Kidney (tissue), 14 donors: ENCODE measurements around the gene EFCAB6. TPM values are rescaled to one million over a fixed set of nuclear protein-coding genes. Genes with fewer than 3 reads are reported as not detected.
A peak's percentile ranks its signal among the peaks of the same experiment; 100 is the strongest.

Experiments
- DNase-seq, 5 donors: peaks; one replicate each; pipeline ENCODE4 v3.0.0-alpha.2; 2013 to 2020
- FAIRE-seq: peaks from 2 replicates; lab custom pipeline; 2012; peaks lifted over from hg19 to GRCh38; lab: Jason Lieb, UNC
- H3K27ac ChIP-seq, 2 donors: one replicate each; pipeline ENCODE4 v1.7.0; 2013; ENCODE audit warnings: low read depth in 2 of 2, low read length in 2 of 2, inconsistent platforms in 1 of 2
- H3K27me3 ChIP-seq: one replicate; pipeline ENCODE4 v1.7.1; 2013; ENCODE audit warnings: low read length, inconsistent platforms; ENCODE audit not compliant: control insufficient read depth, insufficient read depth
- H3K36me3 ChIP-seq, 3 donors: one replicate each; pipeline versions ENCODE4 v1.7.0 to v1.7.1; 2013; ENCODE audit warnings: low read length in 3 of 3, control low read depth in 1 of 3, inconsistent platforms in 1 of 3; ENCODE audit not compliant: insufficient read depth in 3 of 3, control insufficient read depth in 2 of 3
- H3K4me1 ChIP-seq, 3 donors: one replicate each; pipeline versions ENCODE4 v1.7.0 to v1.7.1; 2013; ENCODE audit warnings: low read length in 3 of 3, inconsistent platforms in 1 of 3, low read depth in 1 of 3; ENCODE audit not compliant: control insufficient read depth in 2 of 3, insufficient read depth in 2 of 3
- H3K4me3 ChIP-seq, 3 donors: one replicate each; pipeline versions ENCODE4 v1.7.0 to v1.8.1; 2013; ENCODE audit warnings: low read length in 3 of 3, control low read depth in 1 of 3, inconsistent platforms in 1 of 3
- H3K9ac ChIP-seq, 3 donors: one replicate each; pipeline versions ENCODE4 v1.7.0 to v1.7.1; 2013; ENCODE audit warnings: low read length in 3 of 3, control low read depth in 1 of 3, inconsistent platforms in 1 of 3
- H3K9me3 ChIP-seq, 3 donors: one replicate each; pipeline versions ENCODE4 v1.7.0 to v1.7.1; 2013; ENCODE audit warnings: low read length in 3 of 3, control low read depth in 1 of 3, inconsistent platforms in 1 of 3; ENCODE audit not compliant: control insufficient read depth in 2 of 3, insufficient read depth in 1 of 3
- CTCF ChIP-seq: IDR thresholded peaks from 3 replicates; pipeline ENCODE4 v1.5.1; 2012; ENCODE audit warnings: mild to moderate bottlenecking, moderate library complexity, borderline replicate concordance; ENCODE audit not compliant: insufficient read depth; ENCODE audit errors: extremely low read depth
- intact Hi-C: fragments of 100-400 bp; cut with DNase I; formaldehyde crosslinking; loops from one replicate; pipeline ENCODE4 v1.11.1; 2022
- polyA plus RNA-seq: library from polyadenylated mRNA; stranded (reverse); fragments of 350-450 nt; fragmentation: Illumina TruSeq; extraction: RNeasy Lipid Tissue Mini Kit (QIAGEN cat#74804); gene quantifications from one replicate; pipeline ENCODE4 v1.2.3, GENCODE V29; 2014; ENCODE audit warnings: low read depth, low replicate concordance; ENCODE audit not compliant: insufficient read depth
- total RNA-seq: library from RNA; stranded (reverse); fragmentation: NEBNext Ultra II Directional; extraction: Animal tissue kit (Norgen Biotek cat#: 25700); gene quantifications from one replicate; pipeline ENCODE4 v1.2.1, GENCODE V29; 2021
- donor health status: control.
- donor health status: control.
- donor health status: control.
- donor health status: control.
- donor health status: control.
- donor health status: DM: yes; HTN: yes; CAD: no.
- donor health status: Normal renal cell carcinoma (clear cell type).

Gene EFCAB6
- total and polyA plus RNA-seq, 2 donors from 2014 or later, result 1.5 to 11.8 TPM

GRCh38 chr22:43497956-43498855 lies 313.9 kb downstream of the EFCAB6 start:
- Histone ChIP-seq H3K4me1 (no peaks in the 10 kb centered on the region), H3K4me3 (no peak overlapping the region), H3K27ac (no peak overlapping the region), H3K9ac (no peak overlapping the region), H3K9me3 (no peaks in the 10 kb centered on the region), H3K36me3 (no peaks in the 10 kb centered on the region), H3K27me3 (no peaks in the 10 kb centered on the region)
- peak in 1 of 5 donors; percentile 58 for DNase-seq
- TF ChIP-seq CTCF, result no peak
- FAIRE-seq, result no peak
- intact Hi-C loops, result no loop called here

GRCh38 chr22:43493297-43493696 lies 318.8 kb downstream of the EFCAB6 start:
- H3K9ac ChIP-seq, result no peak overlapping the region
- no peak overlapping the region for H3K27ac ChIP-seq
- no peak for TF ChIP-seq CTCF
- intact Hi-C loops, result no loop called here
- no peaks in the 10 kb centered on the region for H3K36me3 ChIP-seq
- no peak overlapping the region for H3K4me3 ChIP-seq
- peak in 1 of 5 donors; percentile 54 for DNase-seq
- peaks cover 0 to 2% (median 0%) of the 10 kb centered on the region in 3 donors for H3K9me3 ChIP-seq
- no peak for FAIRE-seq
- no peaks in the 10 kb centered on the region for H3K27me3 ChIP-seq
- no peaks in the 10 kb centered on the region for H3K4me1 ChIP-seq

- TF ChIP-seq CTCF, result no peak
- no peaks in the 10 kb centered on the region for H3K27me3 ChIP-seq
- no peak overlapping the region for H3K27ac ChIP-seq
- H3K36me3 ChIP-seq, result no peaks in the 10 kb centered on the region
- FAIRE-seq, result no peak
- intact Hi-C loops, result no loop called here
- peaks cover 0 to 2% (median 0%) of the 10 kb centered on the region in 3 donors for H3K9me3 ChIP-seq
- DNase-seq, result no peak
- H3K4me3 ChIP-seq, result no peak overlapping the region
- no peaks in the 10 kb centered on the region for H3K4me1 ChIP-seq
- no peak overlapping the region for H3K9ac ChIP-seq
These were observed 320.4 kb downstream of the EFCAB6 start for GRCh38 chr22:43491737-43492136.
